PFSK-1 (cell line): ENCODE data around the gene FAM20C.

Experiments
- FOXP2 ChIP-seq: optimal IDR thresholded peaks from 2 replicates; pipeline ENCODE3; 2011; ENCODE audit warnings: borderline replicate concordance, control low read depth, inconsistent platforms; ENCODE audit not compliant: insufficient read depth; ENCODE audit errors: extremely low read length, extremely low read depth
- POLR2AphosphoS5 ChIP-seq: IDR thresholded peaks from 2 replicates; pipeline ENCODE4 v1.6.1; 2012; ENCODE audit warnings: low read depth, mild to moderate bottlenecking, control low read depth, low read length, moderate library complexity
- REST ChIP-seq, 2 experiments: IDR thresholded peaks; 2 replicates each; pipeline versions ENCODE4 v1.6.1 to v1.8.0; 2011 to 2012; ENCODE audit warnings: low read depth in 2 of 2, low read length in 2 of 2, control low read depth in 1 of 2, inconsistent platforms in 1 of 2, mild to moderate bottlenecking in 1 of 2, moderate library complexity in 1 of 2; ENCODE audit not compliant: insufficient read depth in 1 of 2
- SIN3A ChIP-seq: IDR thresholded peaks from 2 replicates; pipeline ENCODE4 v1.6.1; 2012; ENCODE audit warnings: mild to moderate bottlenecking, low read length, moderate library complexity, borderline replicate concordance; ENCODE audit not compliant: insufficient read depth
- TAF1 ChIP-seq: IDR thresholded peaks from 2 replicates; pipeline ENCODE4 v1.6.1; 2012; ENCODE audit warnings: low read length, control low read depth, borderline replicate concordance; ENCODE audit not compliant: insufficient read depth

- TF ChIP-seq FOXP2 (no peak), SIN3A (no peak), TAF1 (no peak), REST (IDR thresholded peaks at IDR 0.05; ENCODE audit: insufficient read depth in 1 of 2, low read depth in 2 of 2, low read length in 2 of 2) (no peak), POLR2AphosphoS5 (no peak)
Measured at GRCh38 chr7:234708-235553, 42.6 kb downstream of the FAM20C start.
